GM06990 (cell line): ENCODE measurements around the gene ADAMTS14.

ENCODE experiments used
- DNase-seq: peaks from one replicate; pipeline ENCODE4 v3.0.0-alpha.2; 2011; ENCODE audit not compliant: insufficient read length; ENCODE audit errors: extremely low read depth
- H3K27me3 ChIP-seq: replicated peaks from 2 replicates; pipeline ENCODE4 v1.6.0; 2011; ENCODE audit warnings: low read length; ENCODE audit not compliant: control insufficient read depth, insufficient read depth
- H3K36me3 ChIP-seq: 2 replicates; pipeline ENCODE4 v1.5.1; 2011; ENCODE audit warnings: low read length; ENCODE audit not compliant: control insufficient read depth, insufficient read depth
- H3K4me3 ChIP-seq: replicated peaks from 2 replicates; pipeline ENCODE4 v1.5.1; 2011; ENCODE audit warnings: low read depth, mild to moderate bottlenecking, control low read depth, low read length
- TF ChIP-seq, protein P1 (sequence below): IDR thresholded peaks from 2 replicates; pipeline ENCODE4 v1.5.1; 2011; ENCODE audit warnings: low read length, control low read depth, mild to moderate bottlenecking, inconsistent platforms; ENCODE audit not compliant: insufficient read depth, poor library complexity, severe bottlenecking

The ADAMTS14 gene

DNA sequence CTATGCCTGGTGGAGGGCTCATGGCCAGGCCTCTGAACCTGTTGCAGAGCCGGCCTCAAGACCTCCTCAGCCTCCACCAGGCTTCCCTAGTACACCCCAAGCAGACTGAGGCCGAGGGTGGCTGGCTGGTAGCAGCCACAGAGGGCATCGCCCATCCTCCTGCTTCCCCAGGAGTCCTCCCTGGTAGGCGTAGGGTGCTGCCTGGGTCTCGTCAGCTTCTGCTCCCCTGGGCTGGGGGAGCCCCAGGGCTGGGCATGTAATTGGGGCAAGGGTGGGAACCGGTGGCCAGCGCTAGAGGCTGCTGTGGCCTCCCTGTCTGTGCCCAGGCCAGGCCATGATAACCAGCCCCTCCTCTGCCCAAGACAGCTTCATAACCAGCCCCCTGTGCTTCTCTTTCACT, 80.3 kb downstream of the ADAMTS14 start:
- DNase-seq, result no peak
- no peaks in the 10 kb centered on the region; the same call in none of the 2 replicates for H3K27me3 ChIP-seq
- TF ChIP-seq, protein P1, sequence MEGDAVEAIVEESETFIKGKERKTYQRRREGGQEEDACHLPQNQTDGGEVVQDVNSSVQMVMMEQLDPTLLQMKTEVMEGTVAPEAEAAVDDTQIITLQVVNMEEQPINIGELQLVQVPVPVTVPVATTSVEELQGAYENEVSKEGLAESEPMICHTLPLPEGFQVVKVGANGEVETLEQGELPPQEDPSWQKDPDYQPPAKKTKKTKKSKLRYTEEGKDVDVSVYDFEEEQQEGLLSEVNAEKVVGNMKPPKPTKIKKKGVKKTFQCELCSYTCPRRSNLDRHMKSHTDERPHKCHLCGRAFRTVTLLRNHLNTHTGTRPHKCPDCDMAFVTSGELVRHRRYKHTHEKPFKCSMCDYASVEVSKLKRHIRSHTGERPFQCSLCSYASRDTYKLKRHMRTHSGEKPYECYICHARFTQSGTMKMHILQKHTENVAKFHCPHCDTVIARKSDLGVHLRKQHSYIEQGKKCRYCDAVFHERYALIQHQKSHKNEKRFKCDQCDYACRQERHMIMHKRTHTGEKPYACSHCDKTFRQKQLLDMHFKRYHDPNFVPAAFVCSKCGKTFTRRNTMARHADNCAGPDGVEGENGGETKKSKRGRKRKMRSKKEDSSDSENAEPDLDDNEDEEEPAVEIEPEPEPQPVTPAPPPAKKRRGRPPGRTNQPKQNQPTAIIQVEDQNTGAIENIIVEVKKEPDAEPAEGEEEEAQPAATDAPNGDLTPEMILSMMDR, result no peak
- H3K36me3 ChIP-seq, result no peaks in the 10 kb centered on the region
- no peak overlapping the region for H3K4me3 ChIP-seq

DNA sequence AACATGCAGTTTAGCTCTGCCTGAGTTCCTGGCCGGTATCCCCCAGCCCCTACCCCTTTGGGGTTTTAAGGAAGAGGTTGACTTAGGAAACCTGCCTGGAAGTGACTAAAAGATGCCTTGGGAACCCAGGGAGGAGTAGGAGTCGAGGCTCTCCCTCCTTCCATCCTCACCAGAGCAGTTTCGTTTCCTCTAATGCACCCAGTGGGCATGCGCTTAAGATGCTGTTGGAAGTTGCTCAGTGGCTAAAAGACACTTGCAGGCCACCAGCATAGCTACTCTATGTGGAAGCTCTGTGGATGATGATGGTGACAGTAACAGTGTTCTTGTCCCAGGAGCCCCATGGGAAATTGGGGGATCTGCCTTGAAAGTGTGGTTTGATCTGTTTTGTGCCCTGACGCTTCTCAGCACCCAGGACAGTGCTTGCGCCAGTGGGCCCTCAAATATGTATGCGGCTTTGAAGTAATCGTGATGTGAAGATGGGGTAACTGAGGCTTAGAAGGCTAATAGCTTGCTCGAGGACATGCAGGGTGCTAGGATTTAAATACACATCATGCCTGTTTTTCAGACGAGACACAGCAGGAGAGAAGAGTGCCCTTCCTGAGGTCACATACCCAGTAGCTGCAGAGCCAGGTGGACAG, 80.8 kb downstream of the ADAMTS14 start:
- no peaks in the 10 kb centered on the region; the same call in none of the 2 replicates for H3K27me3 ChIP-seq
- TF ChIP-seq, protein P1, result no peak
- no peaks in the 10 kb centered on the region for H3K36me3 ChIP-seq
- no peak for DNase-seq
- no peak overlapping the region for H3K4me3 ChIP-seq

DNA sequence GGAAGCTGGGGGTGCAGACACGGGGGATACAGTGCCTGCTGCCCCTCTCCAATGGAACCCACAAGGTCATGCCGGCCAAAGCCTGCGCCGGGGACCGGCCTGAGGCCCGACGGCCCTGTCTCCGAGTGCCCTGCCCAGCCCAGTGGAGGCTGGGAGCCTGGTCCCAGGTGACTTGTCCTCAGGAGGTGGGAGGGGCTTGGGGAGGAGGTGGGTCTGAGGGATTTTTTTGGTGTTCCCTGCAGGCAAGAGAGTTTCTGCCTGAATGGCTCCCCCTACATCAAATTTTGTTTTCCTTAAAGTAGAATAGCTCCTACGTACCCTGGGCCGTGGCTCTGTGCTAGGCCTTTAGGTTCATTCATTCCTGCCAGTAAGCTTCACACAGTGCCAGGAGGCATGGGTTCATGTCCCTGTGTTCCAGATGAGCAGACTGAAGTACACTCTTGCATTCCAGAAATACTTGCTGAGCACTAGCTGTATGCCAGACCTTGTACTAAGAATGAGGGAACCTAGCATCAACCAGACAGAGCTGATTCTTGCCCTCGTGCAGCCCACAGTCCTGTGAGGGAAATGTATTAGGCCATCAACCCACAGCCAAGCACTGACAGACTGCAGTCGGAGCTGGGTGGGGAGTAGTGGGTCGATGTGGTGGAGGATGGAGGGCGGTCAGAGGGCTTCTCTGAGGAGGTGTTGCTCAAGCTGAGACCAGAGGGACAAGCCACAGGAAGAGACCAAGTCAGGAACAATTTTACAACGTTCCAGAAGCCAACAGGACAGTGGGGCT, 81.7 kb downstream of the ADAMTS14 start:
- Histone ChIP-seq H3K27me3 (no peaks in the 10 kb centered on the region; the same call in none of the 2 replicates), H3K4me3 (no peak overlapping the region), H3K36me3 (no peaks in the 10 kb centered on the region)
- no peak for DNase-seq
- TF ChIP-seq, protein P1, result no peak

DNA sequence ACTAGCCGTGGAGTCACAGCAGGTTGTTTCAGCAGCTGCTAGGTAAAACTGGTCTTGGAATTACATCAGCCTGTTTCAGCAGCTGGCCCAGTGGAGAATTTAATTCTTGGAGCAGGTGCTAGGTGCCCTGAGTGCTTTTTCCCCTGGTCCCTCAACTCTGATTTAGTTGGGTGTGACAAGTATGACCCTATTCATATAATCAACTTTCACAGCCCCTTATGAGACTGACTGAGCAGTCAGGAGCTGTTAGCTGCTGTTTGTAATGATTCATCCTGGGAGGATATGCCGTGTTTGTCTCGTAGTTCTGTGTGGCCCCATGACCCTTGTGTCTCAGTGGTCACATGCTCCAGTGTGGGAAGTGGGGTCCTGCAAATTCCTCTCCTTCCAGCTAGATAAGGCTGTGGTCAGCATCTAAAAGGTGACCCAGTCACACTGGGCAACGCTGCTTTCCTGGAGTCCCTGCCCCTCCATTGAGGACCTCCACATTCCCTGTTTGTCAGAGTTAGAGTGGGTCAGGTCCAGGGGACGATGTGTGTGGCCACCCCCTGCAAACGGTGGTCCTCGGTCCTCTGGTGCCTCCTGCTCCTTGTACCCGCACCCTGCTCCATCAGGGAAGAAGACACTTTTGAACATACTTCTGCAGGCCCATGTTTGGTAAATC, 84.5 kb downstream of the ADAMTS14 start:
- TF ChIP-seq, protein P1, result no peak
- no peaks in the 10 kb centered on the region for H3K36me3 ChIP-seq
- DNase-seq, result no peak
- H3K27me3 ChIP-seq, result no peaks in the 10 kb centered on the region; the same call in none of the 2 replicates
- no peak overlapping the region for H3K4me3 ChIP-seq

DNA sequence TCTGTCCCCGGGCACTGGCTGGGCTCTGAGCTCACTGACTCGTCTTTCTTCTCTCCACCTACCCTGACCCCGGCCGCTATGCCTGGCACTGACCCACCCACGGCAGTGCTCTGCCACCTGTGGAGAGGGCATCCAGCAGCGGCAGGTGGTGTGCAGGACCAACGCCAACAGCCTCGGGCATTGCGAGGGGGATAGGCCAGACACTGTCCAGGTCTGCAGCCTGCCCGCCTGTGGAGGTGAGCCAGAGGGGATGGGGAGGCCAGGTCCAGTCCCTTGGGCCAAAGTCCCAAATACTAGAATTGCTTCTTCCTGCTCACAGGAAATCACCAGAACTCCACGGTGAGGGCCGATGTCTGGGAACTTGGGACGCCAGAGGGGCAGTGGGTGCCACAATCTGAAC, 85.5 kb downstream of the ADAMTS14 start:
- no peak overlapping the region for H3K4me3 ChIP-seq
- no peak for DNase-seq
- TF ChIP-seq, protein P1, result no peak
- no peaks in the 10 kb centered on the region; the same call in none of the 2 replicates for H3K27me3 ChIP-seq
- H3K36me3 ChIP-seq, result no peaks in the 10 kb centered on the region
